Activated CD8-positive, alpha-beta T cell treated with anti-CD3 and anti-CD28 coated beads for 36 hours (primary cell): ENCODE data around the gene METTL22. TPM values are rescaled to one million over a fixed set of nuclear protein-coding genes. Genes with fewer than 3 reads are reported as not detected.

ENCODE experiments used
- ATAC-seq: fragments of 200-7000 bp; cut with Tn5 transposase; one replicate; pipeline ENCODE4 v1.10.0; 2021; ENCODE audit warnings: mild to moderate bottlenecking, moderate library complexity
- CTCF ChIA-PET: fragments of 350-600 bp; sonication (Branson Sonifier 250); formaldehyde crosslinking; loops from one replicate; lab custom pipeline; 2021; ENCODE audit warnings: antibody characterized with exemption; lab: Charles Lee
- POLR2A ChIA-PET: fragments of 350-600 bp; sonication (Branson Sonifier 250); formaldehyde crosslinking; loops from one replicate; lab custom pipeline; 2021; ENCODE audit warnings: antibody characterized with exemption; lab: Charles Lee
- DNase-seq: peaks from one replicate; pipeline ENCODE4 v3.0.0-alpha.2; 2020
- H3K27ac Mint-ChIP-seq: one replicate; pipeline ENCODE4 v1.8.0; 2021; ENCODE audit warnings: mild to moderate bottlenecking, mixed read lengths
- H3K27me3 Mint-ChIP-seq: one replicate; pipeline ENCODE4 v1.8.0; 2021; ENCODE audit warnings: mixed read lengths
- H3K36me3 Mint-ChIP-seq: one replicate; pipeline ENCODE4 v1.8.0; 2021; ENCODE audit warnings: low read depth, mixed read lengths
- H3K4me1 Mint-ChIP-seq: one replicate; pipeline ENCODE4 v1.8.0; 2021; ENCODE audit warnings: low read depth, mixed read lengths
- H3K4me3 Mint-ChIP-seq: one replicate; pipeline ENCODE4 v1.8.0; 2021; ENCODE audit warnings: mild to moderate bottlenecking, moderate library complexity, mixed read lengths
- H3K9me3 Mint-ChIP-seq: one replicate; pipeline ENCODE4 v1.8.0; 2021; ENCODE audit warnings: mixed read lengths
- intact Hi-C: fragments of 100-400 bp; cut with micrococcal nuclease; formaldehyde crosslinking; loops from one replicate; pipeline ENCODE4 v1.10.0; 2022
- total RNA-seq, 2 experiments: library from RNA; stranded (reverse); gene quantifications; one replicate each; pipeline ENCODE4 v1.2.3, GENCODE V29; 2021
- TF ChIP-seq, protein P1 (sequence below): fragments of 200-600 bp; IDR thresholded peaks from one replicate; pipeline ENCODE4 v1.8.0; 2022; ENCODE audit warnings: antibody characterized with exemption, mild to moderate bottlenecking

Gene METTL22
- total RNA-seq, 2 experiments from 2014 or later = 31.7 to 31.9 TPM

DNA sequence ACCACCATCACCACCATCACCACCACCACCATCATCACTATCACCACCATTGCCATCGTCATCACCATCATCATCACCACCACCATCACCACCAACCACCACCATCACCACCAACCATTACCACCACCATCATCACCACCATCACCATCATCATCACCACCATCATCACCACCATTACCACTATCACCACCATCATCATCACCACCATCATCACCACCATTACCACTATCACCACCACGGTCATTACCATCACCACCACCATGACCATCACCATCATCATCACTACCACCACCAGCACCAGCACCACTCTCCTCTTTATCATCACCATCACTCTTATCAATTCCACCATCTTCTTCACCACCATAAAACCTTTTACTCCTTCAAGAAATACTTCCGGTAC, 30.0 kb upstream of the METTL22 start:
- no peak for DNase-seq
- Mint-ChIP-seq H3K27me3 (peaks cover 24% of the 10 kb centered on the region), H3K9me3 (peaks cover 3% of the 10 kb centered on the region), H3K27ac (no peak overlapping the region), H3K4me1 (peaks cover 2% of the 10 kb centered on the region), H3K36me3 (no peaks in the 10 kb centered on the region), H3K4me3 (no peak overlapping the region)
- intact Hi-C loops = no loop called here
- no peak for ATAC-seq
- CTCF ChIA-PET = no interaction called here
- TF ChIP-seq, protein P1, sequence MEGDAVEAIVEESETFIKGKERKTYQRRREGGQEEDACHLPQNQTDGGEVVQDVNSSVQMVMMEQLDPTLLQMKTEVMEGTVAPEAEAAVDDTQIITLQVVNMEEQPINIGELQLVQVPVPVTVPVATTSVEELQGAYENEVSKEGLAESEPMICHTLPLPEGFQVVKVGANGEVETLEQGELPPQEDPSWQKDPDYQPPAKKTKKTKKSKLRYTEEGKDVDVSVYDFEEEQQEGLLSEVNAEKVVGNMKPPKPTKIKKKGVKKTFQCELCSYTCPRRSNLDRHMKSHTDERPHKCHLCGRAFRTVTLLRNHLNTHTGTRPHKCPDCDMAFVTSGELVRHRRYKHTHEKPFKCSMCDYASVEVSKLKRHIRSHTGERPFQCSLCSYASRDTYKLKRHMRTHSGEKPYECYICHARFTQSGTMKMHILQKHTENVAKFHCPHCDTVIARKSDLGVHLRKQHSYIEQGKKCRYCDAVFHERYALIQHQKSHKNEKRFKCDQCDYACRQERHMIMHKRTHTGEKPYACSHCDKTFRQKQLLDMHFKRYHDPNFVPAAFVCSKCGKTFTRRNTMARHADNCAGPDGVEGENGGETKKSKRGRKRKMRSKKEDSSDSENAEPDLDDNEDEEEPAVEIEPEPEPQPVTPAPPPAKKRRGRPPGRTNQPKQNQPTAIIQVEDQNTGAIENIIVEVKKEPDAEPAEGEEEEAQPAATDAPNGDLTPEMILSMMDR = no peak
- POLR2A ChIA-PET = no interaction called here

DNA sequence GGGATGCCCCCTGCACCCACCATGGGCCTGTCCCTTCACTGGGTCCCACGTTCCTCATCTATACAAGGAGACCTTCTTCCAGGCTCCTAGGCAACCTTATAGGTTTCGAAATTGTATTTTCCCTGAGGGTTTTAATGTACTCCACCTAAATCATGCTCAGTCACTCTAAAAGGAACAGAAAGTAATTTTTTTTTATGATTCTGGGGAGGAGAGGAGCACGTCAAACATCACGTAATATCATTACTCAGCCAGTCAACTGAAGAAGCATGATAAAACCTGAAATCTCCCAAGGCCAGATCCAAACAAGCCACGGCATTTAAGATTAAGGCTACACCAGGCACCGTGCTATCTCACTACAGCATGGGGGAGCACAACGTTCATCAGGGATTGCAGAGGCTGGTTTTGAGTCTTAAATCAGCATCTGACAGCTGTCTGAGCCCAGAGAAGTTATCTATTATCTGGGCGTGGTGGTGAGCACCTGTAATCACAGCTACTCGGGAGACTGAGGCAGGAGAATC, 27.3 kb upstream of the METTL22 start:
- Mint-ChIP-seq H3K36me3 (no peaks in the 10 kb centered on the region), H3K9me3 (peaks cover 3% of the 10 kb centered on the region), H3K4me3 (no peak overlapping the region), H3K27ac (no peak overlapping the region), H3K27me3 (peaks cover 9% of the 10 kb centered on the region), H3K4me1 (peaks cover 2% of the 10 kb centered on the region)
- ChIA-PET CTCF (interaction anchor here (0.8 kb wide), 1 partner anchor 22 kb away, joined by 3 read pairs; no protein-coding TSS in a partner anchor), POLR2A (no interaction called here)
- TF ChIP-seq, protein P1 = no peak
- intact Hi-C loops = no loop called here
- no peak for ATAC-seq
- DNase-seq = no peak

DNA sequence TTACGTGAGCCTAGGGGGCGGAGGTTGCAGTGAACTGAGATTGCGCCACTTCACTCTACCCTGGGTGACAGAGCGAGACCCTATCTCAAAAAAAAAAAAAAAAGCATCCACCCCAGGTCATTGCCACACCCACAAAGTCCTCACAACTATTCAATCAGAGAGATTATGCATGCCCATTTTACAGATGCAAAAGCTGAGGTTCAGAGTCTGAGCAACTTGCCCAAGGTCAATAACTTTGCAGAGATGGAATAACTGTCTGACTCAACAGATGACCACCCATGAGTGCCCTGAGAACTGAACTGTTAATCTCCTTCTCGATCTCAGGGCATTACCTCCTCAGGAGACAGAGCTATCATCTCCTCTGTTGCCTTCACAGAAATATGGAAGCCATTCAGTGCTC, 25.7 kb upstream of the METTL22 start:
- POLR2A ChIA-PET = no interaction called here
- intact Hi-C loops = no loop called here
- CTCF ChIA-PET = no interaction called here

DNA sequence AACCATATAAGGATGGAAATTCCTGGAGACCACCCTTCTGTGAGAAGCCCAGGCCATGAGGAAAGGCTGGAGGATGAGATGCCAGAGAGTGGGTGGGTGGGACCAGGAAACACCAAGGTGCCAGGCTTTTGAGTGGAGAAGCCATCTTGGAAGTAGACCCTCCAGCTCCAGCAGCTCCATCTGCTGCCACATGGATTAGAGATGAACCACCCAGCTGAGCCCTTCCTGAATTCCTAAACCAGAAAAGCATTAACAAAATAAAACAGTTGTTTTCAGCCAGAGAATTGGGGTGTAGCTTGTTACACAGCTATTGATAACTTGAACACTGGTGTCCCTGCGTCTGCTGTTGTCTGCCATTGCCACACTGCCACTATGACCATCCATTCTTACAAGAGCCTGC, 24.9 kb upstream of the METTL22 start:
- Mint-ChIP-seq H3K36me3 (no peaks in the 10 kb centered on the region), H3K4me1 (no peaks in the 10 kb centered on the region), H3K9me3 (peaks cover 3% of the 10 kb centered on the region), H3K4me3 (no peak overlapping the region), H3K27ac (no peak overlapping the region), H3K27me3 (peaks cover 2% of the 10 kb centered on the region)
- intact Hi-C loops = no loop called here
- TF ChIP-seq, protein P1 = no peak
- ATAC-seq (no peak), DNase-seq (no peak)
- CTCF ChIA-PET = no interaction called here
- POLR2A ChIA-PET = no interaction called here

More for the DNA sequence above, 25.7 kb upstream of the METTL22 start:
- DNase-seq = no peak
- Mint-ChIP-seq H3K9me3 (peaks cover 3% of the 10 kb centered on the region), H3K4me3 (no peak overlapping the region), H3K36me3 (no peaks in the 10 kb centered on the region), H3K4me1 (no peaks in the 10 kb centered on the region), H3K27me3 (peaks cover 2% of the 10 kb centered on the region), H3K27ac (no peak overlapping the region)
- TF ChIP-seq, protein P1 = no peak
- no peak for ATAC-seq

DNA sequence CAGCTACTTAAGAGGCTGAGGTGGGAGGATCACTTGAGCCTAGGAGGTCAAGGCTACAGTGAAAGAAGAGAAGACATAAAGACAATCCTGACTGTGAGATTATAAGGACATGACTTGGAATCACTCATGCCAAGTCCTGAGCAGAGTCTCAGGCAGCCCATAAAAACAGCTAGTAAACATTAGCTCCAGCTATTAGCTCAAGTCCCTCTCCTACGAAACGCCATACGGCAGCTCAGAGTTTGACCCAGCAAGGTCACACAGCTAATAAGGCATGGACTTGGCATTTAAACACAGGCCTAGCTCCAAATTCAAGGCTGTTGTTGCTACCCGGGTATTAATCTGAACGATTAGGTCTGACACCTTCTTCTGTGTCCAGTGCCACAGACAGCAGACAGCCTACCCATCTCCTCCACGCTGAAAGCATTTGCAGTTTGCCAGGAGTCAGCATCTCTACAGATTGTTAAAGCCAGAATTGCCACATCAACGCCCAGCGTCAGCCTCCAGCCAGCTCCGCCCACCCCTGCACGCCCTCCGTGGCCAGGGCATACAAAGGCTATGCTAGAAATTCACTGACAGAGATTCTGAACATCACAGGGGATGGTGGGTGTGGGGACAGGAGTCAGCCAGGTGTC, 21.2 kb upstream of the METTL22 start:
- no peaks in the 10 kb centered on the region for H3K4me1 Mint-ChIP-seq
- intact Hi-C loops = no loop called here
- TF ChIP-seq, protein P1 = no peak
- DNase-seq (no peak), ATAC-seq (no peak)
- H3K27me3 Mint-ChIP-seq = peaks cover 4% of the 10 kb centered on the region
- ChIA-PET POLR2A (no interaction called here), CTCF (interaction anchor here (1.9 kb wide), 1 partner anchor 33 kb away, joined by 4 read pairs; no protein-coding TSS in a partner anchor)
- no peak overlapping the region for H3K27ac Mint-ChIP-seq
- no peak overlapping the region for H3K4me3 Mint-ChIP-seq
- no peaks in the 10 kb centered on the region for H3K36me3 Mint-ChIP-seq
- peaks cover 3% of the 10 kb centered on the region for H3K9me3 Mint-ChIP-seq
